HepG2 (cell line): ENCODE measurements around the gene CDKN1A. TPM values are rescaled to one million over a fixed set of nuclear protein-coding genes. Genes with fewer than 3 reads are reported as not detected.

Source experiments
- AHR ChIP-seq: IDR thresholded peaks from 2 replicates; pipeline ENCODE4 v1.6.1; 2018; ENCODE audit warnings: missing genetic modification reagents, missing compliant biosample characterization
- ATAD3A ChIP-seq: sonication (generic); formaldehyde crosslinking; IDR thresholded peaks from 2 replicates; pipeline ENCODE4 v1.4.0; 2020; ENCODE audit warnings: missing genetic modification reagents
- CREB1 ChIP-seq, 2 experiments: fragments of 450-650 bp in 1 of 2; IDR thresholded peaks; 2 replicates each; pipeline ENCODE4 v1.6.1; 2016 to 2017; ENCODE audit warnings: control low read depth in 1 of 2, mild to moderate bottlenecking in 1 of 2, missing compliant biosample characterization in 1 of 2, missing genetic modification characterization in 1 of 2
- KMT2A ChIP-seq: sonication (generic); formaldehyde crosslinking; IDR thresholded peaks from 2 replicates; pipeline ENCODE4 v1.4.0; 2020; ENCODE audit warnings: missing genetic modification reagents
- MIER2 ChIP-seq: IDR thresholded peaks from 2 replicates; pipeline ENCODE4 v1.6.1; 2016; ENCODE audit warnings: missing biosample characterization, missing genetic modification reagents
- MTA3 ChIP-seq: sonication (generic); formaldehyde crosslinking; IDR thresholded peaks from 2 replicates; pipeline ENCODE4 v1.4.0; 2020; ENCODE audit warnings: missing genetic modification reagents
- MXD1 ChIP-seq: sonication (generic); formaldehyde crosslinking; IDR thresholded peaks from 2 replicates; pipeline ENCODE4 v1.4.0; 2020; ENCODE audit warnings: mild to moderate bottlenecking, missing genetic modification reagents
- ONECUT2 ChIP-seq: sonication (generic); formaldehyde crosslinking; IDR thresholded peaks from 2 replicates; pipeline ENCODE4 v1.4.0; 2020; ENCODE audit warnings: missing genetic modification reagents
- PAWR ChIP-seq: sonication (generic); formaldehyde crosslinking; IDR thresholded peaks from 2 replicates; pipeline ENCODE4 v1.4.0; 2020; ENCODE audit warnings: missing genetic modification reagents, mild to moderate bottlenecking, borderline replicate concordance
- PAX8 ChIP-seq: sonication (generic); formaldehyde crosslinking; IDR thresholded peaks from 2 replicates; pipeline ENCODE4 v1.8.0; 2022; ENCODE audit warnings: mild to moderate bottlenecking, missing genetic modification reagents, borderline replicate concordance
- PHF5A ChIP-seq: IDR thresholded peaks from one replicate; pipeline ENCODE4 v1.6.1; 2018; ENCODE audit warnings: low read depth, missing genetic modification reagents; ENCODE audit not compliant: unreplicated experiment
- PRPF4 ChIP-seq: fragments of 200-400 bp; formaldehyde crosslinking; IDR thresholded peaks from 2 replicates; pipeline ENCODE4 v1.6.1; 2016; ENCODE audit warnings: low read length, low read depth; ENCODE audit not compliant: poor library complexity, severe bottlenecking
- RAD51 ChIP-seq: fragments of 450-650 bp; IDR thresholded peaks from 2 replicates; pipeline ENCODE4 v1.6.1; 2016; ENCODE audit warnings: borderline replicate concordance
- RFXAP ChIP-seq: sonication (generic); formaldehyde crosslinking; IDR thresholded peaks from 2 replicates; pipeline ENCODE4 v1.4.0; 2020; ENCODE audit warnings: missing genetic modification reagents, borderline replicate concordance
- SRSF4 ChIP-seq: fragments of 200-400 bp; formaldehyde crosslinking; IDR thresholded peaks from one replicate; pipeline ENCODE4 v1.6.1; 2018; ENCODE audit warnings: mild to moderate bottlenecking, low read depth, low read length, moderate library complexity; ENCODE audit not compliant: poor library complexity, severe bottlenecking
- TGIF2 ChIP-seq: IDR thresholded peaks from 2 replicates; pipeline ENCODE4 v1.6.1; 2016; ENCODE audit warnings: control low read depth, missing compliant biosample characterization
- XBP1 ChIP-seq: sonication (generic); formaldehyde crosslinking; IDR thresholded peaks from 2 replicates; pipeline ENCODE4 v1.5.0; 2020; ENCODE audit warnings: missing genetic modification reagents
- ZFP90 ChIP-seq: sonication (generic); formaldehyde crosslinking; IDR thresholded peaks from 2 replicates; pipeline ENCODE4 v1.8.0; 2022; ENCODE audit warnings: missing genetic modification reagents, mild to moderate bottlenecking, inconsistent platforms, borderline replicate concordance
- ZNF343 ChIP-seq: sonication (generic); formaldehyde crosslinking; IDR thresholded peaks from 2 replicates; pipeline ENCODE4 v1.4.0; 2020; ENCODE audit warnings: mild to moderate bottlenecking, missing genetic modification reagents
- ZNF382 ChIP-seq: sonication (generic); formaldehyde crosslinking; IDR thresholded peaks from 2 replicates; pipeline ENCODE4 v1.5.0; 2020; ENCODE audit warnings: missing genetic modification reagents, mild to moderate bottlenecking, borderline replicate concordance
- ZNF441 ChIP-seq: sonication (generic); formaldehyde crosslinking; IDR thresholded peaks from 2 replicates; pipeline ENCODE4 v1.7.0; 2021; ENCODE audit warnings: missing genetic modification reagents, borderline replicate concordance
- ZNF615 ChIP-seq: sonication (generic); formaldehyde crosslinking; IDR thresholded peaks from 2 replicates; pipeline ENCODE4 v1.5.0; 2020; ENCODE audit warnings: mild to moderate bottlenecking, missing genetic modification reagents, borderline replicate concordance
- ZNF619 ChIP-seq: sonication (generic); formaldehyde crosslinking; IDR thresholded peaks from 2 replicates; pipeline ENCODE4 v1.4.0; 2020; ENCODE audit warnings: mild to moderate bottlenecking, missing genetic modification reagents
- ZNF670 ChIP-seq: sonication (generic); formaldehyde crosslinking; IDR thresholded peaks from 2 replicates; pipeline ENCODE4 v1.8.0; 2022; ENCODE audit warnings: mild to moderate bottlenecking, missing genetic modification reagents, borderline replicate concordance
- ZNF678 ChIP-seq: sonication (generic); formaldehyde crosslinking; IDR thresholded peaks from 2 replicates; pipeline ENCODE4 v1.4.0; 2020; ENCODE audit warnings: mild to moderate bottlenecking, missing genetic modification reagents
- ZNF761 ChIP-seq: sonication (generic); formaldehyde crosslinking; conservative IDR thresholded peaks from 2 replicates; pipeline ENCODE4 v1.4.0; 2020; ENCODE audit warnings: mild to moderate bottlenecking, missing genetic modification reagents
- ZNF883 ChIP-seq: sonication (generic); formaldehyde crosslinking; IDR thresholded peaks from 2 replicates; pipeline ENCODE4 v1.5.1; 2020; ENCODE audit warnings: mild to moderate bottlenecking, missing genetic modification reagents; ENCODE audit errors: not compliant biosample characterization
- ZSCAN29 ChIP-seq: sonication (generic); formaldehyde crosslinking; conservative IDR thresholded peaks from 2 replicates; pipeline ENCODE4 v1.4.0; 2020; ENCODE audit warnings: mild to moderate bottlenecking, missing genetic modification reagents
- polyA plus RNA-seq, 8 experiments: library from polyadenylated mRNA; depleted of rRNA in 3 of 8; stranded (reverse) in 7 of 8; unstranded in 1 of 8; fragments of >200 nt; fragmentation: Illumina TruSeq in 4 of 8; extraction: Trizol in 4 of 8; gene quantifications; 2 replicates each; pipeline versions ENCODE4 v1.2.1 to v1.2.3, GENCODE V29; 2011 to 2016; ENCODE audit warnings: low read depth in 4 of 8, missing spikeins in 1 of 8, mixed read lengths in 1 of 8; ENCODE audit not compliant: insufficient read depth in 1 of 8
- total RNA-seq, 5 experiments: library from RNA; depleted of rRNA; stranded (reverse); fragments of >200 nt; fragmentation: Illumina TruSeq; extraction: Trizol; gene quantifications; 2 replicates each; pipeline ENCODE4 v1.2.3, GENCODE V29; 2016; ENCODE audit warnings: low read depth in 1 of 5
- TF ChIP-seq, protein P1 (sequence below): sonication (generic); formaldehyde crosslinking; IDR thresholded peaks from 2 replicates; pipeline ENCODE4 v1.4.0; 2020; ENCODE audit warnings: missing genetic modification reagents, mild to moderate bottlenecking, borderline replicate concordance

The CDKN1A gene
- total and polyA plus RNA-seq, 2 of the 13 experiments (the other 11 are each of a cell fraction or from before 2014, with no cell fraction given) = 60.7 to 92.1 TPM

DNA sequence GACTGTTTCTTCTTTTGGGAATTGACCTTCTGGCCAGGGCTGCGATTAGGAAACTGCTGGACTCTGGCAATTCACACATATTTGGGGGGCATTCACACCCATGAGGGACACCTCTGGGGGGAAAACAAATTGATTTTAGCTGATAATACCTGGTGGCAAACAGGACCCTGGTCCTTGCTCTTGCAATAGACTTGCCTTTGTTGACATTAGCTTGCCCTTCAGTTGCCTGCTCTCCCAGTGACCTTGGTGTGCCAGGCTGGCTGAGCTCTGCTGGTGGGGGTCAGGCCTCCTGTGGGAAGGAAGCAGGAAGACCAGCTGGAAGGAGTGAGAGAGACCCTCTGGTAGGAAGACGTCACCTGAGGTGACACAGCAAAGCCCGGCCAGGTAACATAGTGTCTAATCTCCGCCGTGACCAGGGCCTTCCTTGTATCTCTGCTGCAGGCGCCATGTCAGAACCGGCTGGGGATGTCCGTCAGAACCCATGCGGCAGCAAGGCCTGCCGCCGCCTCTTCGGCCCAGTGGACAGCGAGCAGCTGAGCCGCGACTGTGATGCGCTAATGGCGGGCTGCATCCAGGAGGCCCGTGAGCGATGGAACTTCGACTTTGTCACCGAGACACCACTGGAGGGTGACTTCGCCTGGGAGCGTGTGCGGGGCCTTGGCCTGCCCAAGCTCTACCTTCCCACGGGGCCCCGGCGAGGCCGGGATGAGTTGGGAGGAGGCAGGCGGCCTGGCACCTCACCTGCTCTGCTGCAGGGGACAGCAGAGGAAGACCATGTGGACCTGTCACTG is 5.3 kb downstream of the CDKN1A start (continued):
- TF ChIP-seq, protein P1, sequence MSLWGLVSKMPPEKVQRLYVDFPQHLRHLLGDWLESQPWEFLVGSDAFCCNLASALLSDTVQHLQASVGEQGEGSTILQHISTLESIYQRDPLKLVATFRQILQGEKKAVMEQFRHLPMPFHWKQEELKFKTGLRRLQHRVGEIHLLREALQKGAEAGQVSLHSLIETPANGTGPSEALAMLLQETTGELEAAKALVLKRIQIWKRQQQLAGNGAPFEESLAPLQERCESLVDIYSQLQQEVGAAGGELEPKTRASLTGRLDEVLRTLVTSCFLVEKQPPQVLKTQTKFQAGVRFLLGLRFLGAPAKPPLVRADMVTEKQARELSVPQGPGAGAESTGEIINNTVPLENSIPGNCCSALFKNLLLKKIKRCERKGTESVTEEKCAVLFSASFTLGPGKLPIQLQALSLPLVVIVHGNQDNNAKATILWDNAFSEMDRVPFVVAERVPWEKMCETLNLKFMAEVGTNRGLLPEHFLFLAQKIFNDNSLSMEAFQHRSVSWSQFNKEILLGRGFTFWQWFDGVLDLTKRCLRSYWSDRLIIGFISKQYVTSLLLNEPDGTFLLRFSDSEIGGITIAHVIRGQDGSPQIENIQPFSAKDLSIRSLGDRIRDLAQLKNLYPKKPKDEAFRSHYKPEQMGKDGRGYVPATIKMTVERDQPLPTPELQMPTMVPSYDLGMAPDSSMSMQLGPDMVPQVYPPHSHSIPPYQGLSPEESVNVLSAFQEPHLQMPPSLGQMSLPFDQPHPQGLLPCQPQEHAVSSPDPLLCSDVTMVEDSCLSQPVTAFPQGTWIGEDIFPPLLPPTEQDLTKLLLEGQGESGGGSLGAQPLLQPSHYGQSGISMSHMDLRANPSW (CRISPR knock-in tag) = no peak
- TF ChIP-seq MXD1 (CRISPR knock-in tag) (peak; percentile 72; the same call in 1 of the 2 replicates), SRSF4 (no peak), ZNF615 (CRISPR knock-in tag) (no peak), RFXAP (no peak), ZFP90 (no peak), MTA3 (CRISPR knock-in tag) (no peak), MIER2 (0 out of 2 replicates have a peak, but pooled peaks have one; percentile 40), ZNF619 (CRISPR knock-in tag) (no peak; the same call in 1 of the 2 replicates), ONECUT2 (CRISPR knock-in tag) (peak; percentile 92), XBP1 (no peak), ZSCAN29 (CRISPR knock-in tag) (peak; percentile 74; the same call in 1 of the 2 replicates), KMT2A (no peak), AHR (no peak), PAWR (no peak), ATAD3A (CRISPR knock-in tag) (no peak), TGIF2 (CRISPR knock-in tag) (no peak), ZNF883 (peak; percentile 82), CREB1 (IDR thresholded peaks at IDR 0.05) (no peak), CREB1 (CRISPR knock-in tag; IDR thresholded peaks at IDR 0.05) (peak; percentile 35; the same call in 1 of the 2 replicates), ZNF343 (peak; percentile 95), PHF5A (no peak), ZNF678 (CRISPR knock-in tag) (peak; percentile 96; the same call in 1 of the 2 replicates), RAD51 (no peak), ZNF670 (CRISPR knock-in tag) (peak; percentile 89), ZNF761 (CRISPR knock-in tag) (peak; percentile 91), PRPF4 (no peak), ZNF441 (CRISPR knock-in tag) (no peak), ZNF382 (CRISPR knock-in tag) (no peak), PAX8 (0 out of 2 replicates have a peak, but pooled peaks have one; percentile 84)
